ENCODE results near the gene TGDS. TPM values are rescaled to one million over a fixed set of nuclear protein-coding genes. Genes with fewer than 3 reads are reported as not detected.
"Not testable (repeated sequence)": the region's sequence is repeated elsewhere in the genome, so short reads cannot be mapped to it uniquely, and the experiment has no call there.

Gene TGDS, protein sequence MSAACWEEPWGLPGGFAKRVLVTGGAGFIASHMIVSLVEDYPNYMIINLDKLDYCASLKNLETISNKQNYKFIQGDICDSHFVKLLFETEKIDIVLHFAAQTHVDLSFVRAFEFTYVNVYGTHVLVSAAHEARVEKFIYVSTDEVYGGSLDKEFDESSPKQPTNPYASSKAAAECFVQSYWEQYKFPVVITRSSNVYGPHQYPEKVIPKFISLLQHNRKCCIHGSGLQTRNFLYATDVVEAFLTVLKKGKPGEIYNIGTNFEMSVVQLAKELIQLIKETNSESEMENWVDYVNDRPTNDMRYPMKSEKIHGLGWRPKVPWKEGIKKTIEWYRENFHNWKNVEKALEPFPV
- total RNA-seq, result 10 to 100 TPM; 23.4 to 24.2 TPM

DNA sequence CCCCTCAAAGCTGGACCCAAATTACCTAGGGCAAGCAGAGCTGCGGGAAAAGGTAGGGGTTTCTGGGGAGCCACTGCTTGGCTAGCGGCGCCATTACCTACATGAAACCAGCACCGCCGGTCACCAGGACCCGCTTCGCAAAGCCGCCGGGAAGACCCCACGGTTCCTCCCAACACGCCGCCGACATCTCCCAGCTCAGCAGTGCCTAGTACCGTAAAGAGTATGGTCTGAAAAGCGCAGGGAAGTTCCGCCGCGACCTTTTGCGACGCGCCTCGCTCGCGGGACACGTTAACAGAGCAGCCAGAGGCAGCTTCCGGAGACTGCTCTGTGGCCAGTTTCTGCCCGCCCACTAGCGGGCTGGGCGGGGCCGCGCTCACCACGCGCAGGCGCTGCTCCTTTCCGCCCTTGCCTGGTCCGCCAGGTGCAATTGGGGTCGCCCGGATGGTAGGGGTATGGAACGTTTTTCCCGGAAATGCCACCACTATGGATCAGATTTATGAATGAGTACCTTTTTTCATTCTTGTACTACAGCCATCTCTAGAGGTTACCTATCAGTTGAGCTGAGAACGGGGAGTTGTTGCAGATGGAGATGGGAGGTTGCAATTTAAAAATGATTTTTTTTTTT, at the start of gene TGDS:
Gene TGDS, minus strand, starts transcription at position 203 of the 625 bp plus-strand sequence. Its CDS starts 16 bp downstream, at position 187.
- Mint-ChIP-seq H3K27me3 (no peaks in the 10 kb centered on the region), H3K36me3 (ENCODE audit: low read depth) (peaks cover 28% of the 10 kb centered on the region), H3K4me1 (peaks cover 36% of the 10 kb centered on the region), H3K27ac (peak within 1 kb of the TSS; percentile 96), H3K9me3 (ENCODE audit: low read depth) (peaks cover 4% of the 10 kb centered on the region), H3K4me3 (peak within 1 kb of the TSS; percentile 88)
- CTCF ChIA-PET, result interaction anchor here (0.7 to 1.2 kb wide), 8 partner anchors 20 to 164 kb away, joined by 3 to 6 read pairs (median 4); no protein-coding TSS in a partner anchor
- intact Hi-C loops (cut with DNase I, micrococcal nuclease), result loop anchor here (1.0 kb wide), 1 partner anchor 47 kb away; no protein-coding TSS in a partner anchor
- POLR2A ChIA-PET, result interaction anchor here (0.6 to 1.1 kb wide), 3 partner anchors 8 to 178 kb away, joined by 4 to 9 read pairs (median 8); no protein-coding TSS in a partner anchor
- DNase-seq, result peak; percentile 95
- ATAC-seq, result peak; percentile 96

DNA sequence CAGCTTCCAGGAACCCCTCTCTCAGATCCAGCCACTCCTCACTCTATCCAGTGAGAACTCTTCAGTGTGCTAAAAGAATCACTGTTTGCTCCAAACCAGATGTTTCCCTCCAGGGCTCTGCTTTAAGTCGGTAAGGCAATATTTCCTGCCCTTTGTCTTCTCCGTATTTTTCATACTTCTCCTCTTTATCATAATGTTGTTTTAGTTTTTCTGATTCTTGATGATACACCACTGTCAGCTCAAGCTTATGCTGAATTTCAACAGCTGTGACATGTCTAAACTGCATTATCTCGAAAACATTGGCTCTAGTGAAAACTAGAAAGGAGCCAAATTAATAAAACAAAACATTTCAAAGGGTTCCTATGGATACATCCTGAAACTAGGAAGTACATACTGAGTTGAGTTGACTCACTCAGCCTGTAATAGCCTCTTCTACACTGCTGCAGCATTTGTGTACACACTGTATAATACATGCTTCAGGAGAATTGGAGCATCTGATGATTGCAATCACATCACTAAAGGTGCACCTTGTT, 45.5 kb upstream of the TGDS start:
- Mint-ChIP-seq H3K4me1 (peaks cover 1% of the 10 kb centered on the region), H3K4me3 (no peak overlapping the region), H3K27ac (no peak overlapping the region), H3K27me3 (peaks cover 5% of the 10 kb centered on the region), H3K36me3 (ENCODE audit: low read depth) (no peaks in the 10 kb centered on the region), H3K9me3 (ENCODE audit: low read depth) (no peaks in the 10 kb centered on the region)
- DNase-seq (no peak), ATAC-seq (no peak)
- ChIA-PET CTCF (no interaction called here), POLR2A (no interaction called here)
- intact Hi-C loops (cut with DNase I, micrococcal nuclease), result no loop called here

DNA sequence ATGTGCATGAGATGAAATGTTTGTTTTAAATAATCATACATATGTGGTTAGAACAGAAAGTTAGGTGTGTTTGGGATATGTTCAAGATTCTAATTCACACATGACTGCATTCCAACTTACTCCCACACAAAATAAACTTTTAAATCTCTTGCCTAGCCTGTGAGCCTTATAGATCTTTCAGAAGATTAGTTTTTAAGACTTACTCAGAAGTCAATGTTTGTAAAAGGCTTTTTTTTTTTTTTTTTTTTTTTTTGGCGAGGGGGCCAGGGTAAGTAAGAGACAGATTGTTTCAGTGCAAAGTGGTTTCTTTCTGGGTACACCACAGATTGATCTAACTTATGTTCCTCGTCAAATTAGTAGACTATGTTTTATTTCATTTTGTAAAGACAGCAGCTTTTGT, 44.8 kb upstream of the TGDS start:
- ChIA-PET CTCF (interaction anchor here (0.5 kb wide), 1 partner anchor 29 kb away, joined by 3 read pairs; no protein-coding TSS in a partner anchor), POLR2A (no interaction called here)
- intact Hi-C loops (cut with DNase I, micrococcal nuclease), result no loop called here
- H3K27me3 Mint-ChIP-seq, result peaks cover 5% of the 10 kb centered on the region
- ATAC-seq (no peak), DNase-seq (no peak)
- H3K36me3 Mint-ChIP-seq (ENCODE audit: low read depth), result no peaks in the 10 kb centered on the region
- no peak overlapping the region for H3K27ac Mint-ChIP-seq
- peaks cover 2% of the 10 kb centered on the region for H3K9me3 Mint-ChIP-seq (ENCODE audit: low read depth)
- no peak overlapping the region for H3K4me3 Mint-ChIP-seq
- peaks cover 8% of the 10 kb centered on the region for H3K4me1 Mint-ChIP-seq

DNA sequence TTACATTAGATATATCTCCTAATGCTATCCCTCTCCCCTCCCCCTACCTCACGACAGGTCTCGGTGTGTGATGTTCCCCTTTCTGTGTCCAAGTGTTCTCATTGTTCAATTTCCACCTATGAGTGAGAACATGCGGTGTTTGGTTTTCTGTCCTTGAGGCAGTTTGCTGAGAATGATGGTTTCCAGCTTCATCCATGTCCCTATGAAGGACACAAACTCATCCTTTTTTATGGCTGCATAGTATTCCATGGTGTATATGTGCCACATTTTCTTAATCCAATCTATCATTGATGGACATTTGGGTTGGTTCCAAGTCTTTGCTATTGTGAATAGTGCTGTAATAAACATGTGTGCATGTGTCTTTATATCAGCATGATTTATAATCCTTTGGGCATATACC, 41.7 kb upstream of the TGDS start:
- H3K27ac Mint-ChIP-seq; POLR2A ChIA-PET; H3K4me3 Mint-ChIP-seq; intact Hi-C loops (cut with DNase I, micrococcal nuclease); DNase-seq; H3K9me3 Mint-ChIP-seq (ENCODE audit: low read depth); ATAC-seq; H3K4me1 Mint-ChIP-seq; H3K27me3 Mint-ChIP-seq: not testable (repeated sequence)
- CTCF ChIA-PET, result interaction anchor here (0.9 kb wide), 1 partner anchor 34 kb away, joined by 3 read pairs; no protein-coding TSS in a partner anchor
- peaks cover 18% of the 10 kb centered on the region for H3K36me3 Mint-ChIP-seq (ENCODE audit: low read depth)

DNA sequence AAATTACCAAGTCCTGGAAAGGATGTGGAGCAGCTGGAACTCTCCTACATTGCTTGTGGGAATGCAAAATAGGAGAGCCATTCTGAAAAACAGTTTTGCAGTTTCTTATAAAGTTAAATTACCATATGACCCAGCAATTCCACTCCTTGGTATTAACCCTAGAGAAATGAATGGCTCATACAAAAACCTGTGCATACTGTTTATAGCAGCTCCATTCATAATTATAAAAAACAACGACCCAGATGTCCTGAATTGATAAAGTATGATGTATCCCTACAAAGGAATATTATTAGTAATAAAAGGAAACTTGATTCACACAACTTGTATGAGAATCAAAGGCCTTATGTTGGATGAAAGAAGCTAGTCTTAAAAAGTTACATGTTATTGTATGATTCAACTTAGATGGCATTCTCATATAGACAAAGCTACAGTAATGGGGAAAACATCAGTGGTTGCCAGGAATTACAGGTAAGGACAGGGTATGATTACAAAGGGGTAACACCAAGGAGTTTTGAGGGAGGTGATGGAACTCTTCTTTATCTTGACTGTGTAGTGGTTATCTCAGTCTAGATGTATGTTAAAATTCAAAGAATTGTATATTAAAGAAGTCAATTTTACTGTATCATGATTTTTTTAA, 41.1 kb upstream of the TGDS start:
- Mint-ChIP-seq H3K27me3 (peaks cover 5% of the 10 kb centered on the region), H3K27ac (no peak overlapping the region), H3K9me3 (ENCODE audit: low read depth) (peaks cover 4% of the 10 kb centered on the region), H3K36me3 (ENCODE audit: low read depth) (peaks cover 24% of the 10 kb centered on the region), H3K4me3 (no peak overlapping the region), H3K4me1 (peaks cover 8% of the 10 kb centered on the region)
- ATAC-seq (peak; percentile 23), DNase-seq (no peak)
- ChIA-PET POLR2A (no interaction called here), CTCF (interaction anchor here (0.9 kb wide), 1 partner anchor 33 kb away, joined by 3 read pairs; no protein-coding TSS in a partner anchor)
- intact Hi-C loops (cut with DNase I, micrococcal nuclease), result no loop called here

DNA sequence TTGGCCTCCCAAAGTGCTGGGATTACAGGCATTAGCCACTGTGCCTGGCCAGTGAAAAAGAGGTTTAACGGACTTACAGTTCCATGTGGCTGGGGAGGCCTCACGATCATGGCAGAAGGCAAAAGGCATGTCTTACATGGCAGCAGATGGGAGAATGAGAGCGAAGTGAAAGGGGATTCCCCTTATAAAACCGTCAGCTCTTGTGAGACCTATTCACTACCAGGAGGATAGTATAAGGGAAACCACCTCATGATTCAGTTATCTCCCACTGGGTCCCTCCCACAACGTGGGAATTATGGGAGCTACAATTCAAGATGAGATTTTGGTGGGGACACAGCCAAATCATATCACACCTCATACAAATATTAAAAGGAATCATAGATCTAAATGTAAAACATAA, 40.1 kb upstream of the TGDS start:
- H3K36me3 Mint-ChIP-seq (ENCODE audit: low read depth), result peaks cover 30% of the 10 kb centered on the region
- ATAC-seq, result peak; percentile 74
- H3K4me3 Mint-ChIP-seq; H3K27ac Mint-ChIP-seq; POLR2A ChIA-PET; intact Hi-C loops (cut with DNase I, micrococcal nuclease); H3K27me3 Mint-ChIP-seq; DNase-seq; H3K9me3 Mint-ChIP-seq (ENCODE audit: low read depth); H3K4me1 Mint-ChIP-seq: not testable (repeated sequence)
- CTCF ChIA-PET, result interaction anchor here (0.6 kb wide), 1 partner anchor 694 kb away, joined by 3 read pairs; no protein-coding TSS in a partner anchor

DNA sequence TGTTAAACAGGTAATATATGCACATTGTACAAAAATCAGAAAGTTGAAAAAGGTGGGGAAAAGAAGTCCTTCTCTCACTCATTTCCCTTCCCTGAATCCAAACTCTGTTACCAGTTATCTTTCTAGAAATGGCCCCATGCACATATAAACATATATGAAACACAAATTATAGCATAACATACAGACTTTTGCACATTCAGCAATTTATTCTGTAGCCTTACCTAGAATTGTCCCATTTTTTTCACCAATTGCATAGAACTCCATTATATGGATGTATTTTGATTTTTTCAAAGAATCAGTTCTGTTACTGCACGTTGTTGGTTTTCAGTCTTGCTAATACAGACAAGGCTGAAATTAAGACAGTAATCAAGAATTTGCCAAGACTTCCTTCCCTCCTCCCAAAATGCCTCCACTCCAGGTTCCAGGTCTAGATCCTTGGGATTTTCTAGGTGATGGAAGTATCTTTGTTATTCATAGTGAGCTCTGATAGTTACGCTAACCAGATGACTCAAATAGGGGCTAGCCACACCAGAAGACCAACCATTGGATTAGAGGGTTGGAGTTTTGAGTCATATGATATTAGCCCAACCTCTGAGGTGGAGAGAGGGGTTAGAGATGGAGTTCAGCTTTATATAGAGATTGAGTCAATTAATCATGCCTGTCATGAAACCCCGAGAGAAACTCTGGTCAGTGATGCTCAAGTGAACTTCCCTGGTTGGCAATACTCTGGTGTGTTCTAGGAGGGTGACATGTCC, 36.5 kb upstream of the TGDS start:
- H3K27me3 Mint-ChIP-seq, result no peaks in the 10 kb centered on the region
- H3K4me3 Mint-ChIP-seq, result no peak overlapping the region
- ChIA-PET CTCF (interaction anchor here (0.7 to 1.5 kb wide), 2 partner anchors 11 to 44 kb away, joined by 3 to 5 read pairs; no protein-coding TSS in a partner anchor), POLR2A (no interaction called here)
- no peak overlapping the region for H3K27ac Mint-ChIP-seq
- DNase-seq, result no peak
- peaks cover 4% of the 10 kb centered on the region for H3K9me3 Mint-ChIP-seq (ENCODE audit: low read depth)
- peaks cover 44% of the 10 kb centered on the region for H3K36me3 Mint-ChIP-seq (ENCODE audit: low read depth)
- ATAC-seq, result no peak
- intact Hi-C loops (cut with DNase I, micrococcal nuclease), result no loop called here
- H3K4me1 Mint-ChIP-seq, result peaks cover 8% of the 10 kb centered on the region

DNA sequence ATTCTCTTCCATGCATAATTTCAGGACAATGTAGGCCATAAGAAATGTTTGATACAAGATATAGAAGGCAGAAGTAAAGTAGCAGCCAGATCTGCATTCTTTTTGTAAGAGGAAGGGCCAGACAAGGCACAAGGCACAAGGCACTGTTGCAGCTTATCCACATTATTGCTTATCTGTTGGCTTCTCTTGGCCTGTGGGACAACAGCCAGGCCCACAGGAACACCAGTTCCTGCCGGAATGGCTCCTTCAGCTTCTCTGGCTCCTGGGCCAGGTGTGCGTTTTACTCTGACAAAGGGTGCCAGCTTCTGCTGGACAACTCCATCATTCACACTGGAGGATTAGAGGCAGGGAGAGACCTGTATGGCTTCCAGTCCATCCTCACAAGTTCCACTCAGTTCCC, 34.9 kb upstream of the TGDS start:
- no peak for ATAC-seq
- Mint-ChIP-seq H3K4me3 (no peak overlapping the region), H3K9me3 (ENCODE audit: low read depth) (peaks cover 2% of the 10 kb centered on the region), H3K36me3 (ENCODE audit: low read depth) (peaks cover 49% of the 10 kb centered on the region), H3K4me1 (peaks cover under 1% of the 10 kb centered on the region), H3K27ac (no peak overlapping the region), H3K27me3 (no peaks in the 10 kb centered on the region)
- ChIA-PET CTCF (interaction anchor here (0.5 kb wide), 1 partner anchor 59 kb away, joined by 3 read pairs; no protein-coding TSS in a partner anchor), POLR2A (no interaction called here)
- intact Hi-C loops (cut with DNase I, micrococcal nuclease), result no loop called here
- no peak for DNase-seq

DNA sequence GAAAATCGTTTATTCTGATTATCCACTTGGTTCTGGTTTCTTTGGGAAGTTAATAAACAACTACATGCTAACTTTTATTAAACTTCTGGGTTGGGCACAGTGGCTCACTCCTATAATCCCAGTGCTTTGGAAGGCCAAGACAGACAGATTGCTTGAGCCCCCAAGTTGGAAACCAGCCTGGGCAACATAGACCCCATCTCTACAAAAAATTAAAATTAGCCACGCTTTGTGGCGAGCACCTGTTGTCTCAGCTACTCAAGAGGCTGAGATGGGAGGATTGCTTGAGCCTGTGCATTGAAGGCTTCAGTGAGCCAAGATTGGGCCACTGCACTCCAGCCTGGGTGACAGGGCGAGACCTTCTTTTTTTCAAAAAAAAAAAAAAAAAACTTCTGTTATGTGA, 27.4 kb upstream of the TGDS start:
- intact Hi-C loops (cut with DNase I, micrococcal nuclease), result loop anchor here in 1 of 2 experiments (5.0 kb wide), 1 partner anchor 89 kb away; the partner anchor contains the start of gene SOX21
- Mint-ChIP-seq H3K27ac (no peak overlapping the region), H3K4me3 (no peak overlapping the region), H3K9me3 (ENCODE audit: low read depth) (no peaks in the 10 kb centered on the region), H3K4me1 (no peaks in the 10 kb centered on the region), H3K36me3 (ENCODE audit: low read depth) (peaks cover 45% of the 10 kb centered on the region), H3K27me3 (no peaks in the 10 kb centered on the region)
- ATAC-seq (no peak), DNase-seq (no peak)
- ChIA-PET POLR2A (no interaction called here), CTCF (interaction anchor here (8.9 kb wide), 1 partner anchor 188 kb away, joined by 176 read pairs; no protein-coding TSS in a partner anchor)

DNA sequence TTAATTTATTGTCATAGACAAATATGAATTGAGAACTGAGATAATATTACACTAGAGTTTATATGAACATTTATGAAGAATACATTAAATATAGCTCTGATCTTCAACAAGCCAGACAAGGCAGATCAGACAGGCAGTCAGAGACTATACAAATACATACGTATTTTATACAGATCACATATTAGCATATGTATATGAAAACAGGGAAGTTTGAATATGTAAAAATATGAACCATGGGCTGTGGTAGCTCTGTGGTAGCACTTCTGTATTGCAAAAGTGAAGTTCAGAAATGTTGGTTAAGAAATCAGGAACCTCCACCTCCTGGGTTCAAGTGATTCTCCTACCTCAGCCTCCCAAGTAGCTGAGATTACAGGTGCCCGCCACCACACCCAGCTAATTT, 26.4 kb upstream of the TGDS start:
- CTCF ChIA-PET, result interaction anchor here (0.6 to 8.9 kb wide), 5 partner anchors 9 to 782 kb away, joined by 3 to 176 read pairs (median 5); no protein-coding TSS in a partner anchor
- peaks cover 46% of the 10 kb centered on the region for H3K36me3 Mint-ChIP-seq (ENCODE audit: low read depth)
- POLR2A ChIA-PET, result no interaction called here
- H3K4me1 Mint-ChIP-seq, result no peaks in the 10 kb centered on the region
- no peaks in the 10 kb centered on the region for H3K27me3 Mint-ChIP-seq
- no peak overlapping the region for H3K4me3 Mint-ChIP-seq
- H3K27ac Mint-ChIP-seq, result no peak overlapping the region
- intact Hi-C loops (cut with DNase I, micrococcal nuclease), result loop anchor here in 1 of 2 experiments (5.0 kb wide), 1 partner anchor 90 kb away; the partner anchor contains the start of gene SOX21
- ATAC-seq, result no peak
- DNase-seq, result no peak
- no peaks in the 10 kb centered on the region for H3K9me3 Mint-ChIP-seq (ENCODE audit: low read depth)
